GM18861 (cell line): Measurements from ENCODE around the gene C10orf62.
"Not testable (repeated sequence)": the region's sequence is repeated elsewhere in the genome, so short reads cannot be mapped to it uniquely, and the experiment has no call there.

Experiments used
- ATAC-seq: cut with Tn5 transposase; IDR thresholded peaks from one replicate; pipeline ENCODE4 v1.9.1; 2021; ENCODE audit not compliant: unreplicated experiment

Gene C10orf62, protein sequence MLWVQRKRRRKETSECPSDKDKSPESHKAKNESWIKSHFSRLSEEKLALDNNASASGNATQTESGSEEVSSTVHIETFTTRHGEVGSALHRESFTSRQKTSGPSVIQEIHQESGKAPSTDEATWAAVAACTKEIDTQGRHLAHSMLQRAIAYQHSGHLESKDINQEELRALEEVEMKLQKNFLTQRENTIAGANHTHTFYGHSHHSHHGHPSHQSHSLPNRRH

DNA sequence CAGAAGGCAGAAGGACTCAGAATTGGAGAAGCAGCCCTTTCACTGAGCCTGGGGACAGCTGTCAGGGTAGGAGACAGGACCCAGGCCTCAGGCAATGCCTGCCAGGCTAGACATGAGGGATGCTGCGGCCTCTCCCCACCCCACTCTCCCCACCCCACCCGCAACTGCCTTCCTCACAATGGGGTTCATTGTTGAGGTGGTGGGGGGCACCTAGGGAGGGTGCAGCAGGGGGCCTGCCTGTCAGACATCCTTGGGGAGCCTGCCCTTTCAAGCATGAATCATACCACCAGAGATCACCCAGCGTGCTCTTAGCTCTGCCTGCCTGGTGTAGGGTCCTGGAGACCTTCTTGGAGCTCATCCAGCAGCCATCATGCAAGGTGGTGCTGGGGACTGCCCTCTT, at the start of gene C10orf62:
Gene C10orf62, plus strand, starts transcription at position 243 of the 400 bp plus-strand sequence. CDS start 177 bp downstream, outside the sequence.
- no peak for ATAC-seq

DNA sequence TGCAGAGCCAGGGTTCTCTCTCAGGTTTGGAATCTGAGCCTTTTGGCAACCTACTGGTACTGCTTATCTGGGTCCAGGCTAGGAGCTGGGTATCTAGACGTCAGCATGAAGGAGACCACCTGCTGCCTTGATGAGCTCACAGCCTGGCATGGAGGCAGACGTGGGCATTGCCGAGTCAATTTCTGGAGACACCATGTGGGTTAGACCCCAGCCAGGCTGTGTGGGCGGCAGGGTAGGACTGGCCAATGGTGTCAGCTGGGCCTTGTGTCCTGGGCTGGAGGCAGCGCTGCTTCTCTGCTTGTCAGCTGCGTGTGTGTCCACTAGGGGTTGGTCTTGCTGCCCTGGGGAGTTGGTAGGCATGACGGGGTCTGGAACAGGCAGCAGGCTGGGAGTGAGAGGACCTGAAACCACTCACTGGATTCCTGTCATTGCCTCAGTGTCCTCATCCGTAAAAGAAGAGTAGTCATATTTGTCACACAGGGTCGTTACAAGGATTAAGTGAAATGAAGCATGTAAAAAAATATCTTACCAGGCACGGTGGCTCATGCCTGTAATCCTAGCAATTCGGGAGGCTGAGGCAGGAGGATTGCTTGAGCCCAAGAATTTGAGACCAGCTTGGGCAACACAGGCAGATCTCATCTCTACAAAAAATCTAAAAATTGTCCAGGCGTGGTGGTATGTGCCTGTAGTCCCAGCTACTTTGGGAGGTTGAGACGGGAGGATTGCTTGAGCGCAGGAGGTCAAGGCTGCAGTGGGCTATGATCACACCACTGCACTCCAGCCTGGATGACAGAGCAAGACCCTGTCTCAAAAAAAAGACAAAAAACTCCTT, 48.6 kb upstream of the C10orf62 start:
- no peak for ATAC-seq

DNA sequence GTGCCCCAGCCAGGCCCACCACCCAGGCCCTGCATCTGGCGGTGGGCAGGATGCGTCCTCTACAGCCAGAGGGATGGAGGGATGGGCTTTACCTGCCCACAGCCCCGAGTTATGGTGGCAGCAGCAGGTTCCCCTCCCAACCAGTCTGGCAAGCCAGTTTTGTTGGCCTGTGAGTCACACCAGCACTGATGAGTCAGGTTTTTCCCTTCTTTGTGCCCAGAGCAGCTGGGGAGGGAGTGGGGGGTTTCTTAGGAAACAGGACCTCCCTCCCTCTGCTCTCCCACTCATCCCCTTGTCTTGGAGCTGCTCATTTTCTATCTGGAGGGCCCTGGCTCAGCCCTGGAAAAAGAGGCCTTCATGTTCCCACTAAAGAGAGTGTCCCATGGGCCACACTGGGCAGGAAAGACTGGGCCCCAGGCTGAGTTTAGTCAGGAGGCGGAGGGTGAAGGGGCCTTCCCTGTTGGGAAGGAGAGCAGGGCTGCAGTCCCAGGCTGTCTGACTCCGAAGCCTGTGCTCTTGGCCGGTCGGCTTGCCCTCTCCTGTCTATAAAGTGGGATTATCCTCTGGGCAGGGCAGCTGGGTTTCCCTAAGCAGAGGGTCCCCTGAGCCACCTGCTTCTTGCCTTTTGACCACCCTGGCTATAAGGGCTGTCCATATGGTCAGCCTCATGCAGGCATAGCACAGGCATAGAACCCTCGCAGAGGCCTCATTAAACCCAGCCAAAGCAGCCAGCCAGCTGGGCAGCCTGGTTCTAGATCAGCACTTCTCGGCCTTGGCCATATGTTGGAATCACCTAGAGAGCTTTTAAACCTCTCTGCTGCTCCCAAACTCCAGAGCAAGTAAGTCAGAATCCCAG, 47.1 kb upstream of the C10orf62 start:
- no peak for ATAC-seq

DNA sequence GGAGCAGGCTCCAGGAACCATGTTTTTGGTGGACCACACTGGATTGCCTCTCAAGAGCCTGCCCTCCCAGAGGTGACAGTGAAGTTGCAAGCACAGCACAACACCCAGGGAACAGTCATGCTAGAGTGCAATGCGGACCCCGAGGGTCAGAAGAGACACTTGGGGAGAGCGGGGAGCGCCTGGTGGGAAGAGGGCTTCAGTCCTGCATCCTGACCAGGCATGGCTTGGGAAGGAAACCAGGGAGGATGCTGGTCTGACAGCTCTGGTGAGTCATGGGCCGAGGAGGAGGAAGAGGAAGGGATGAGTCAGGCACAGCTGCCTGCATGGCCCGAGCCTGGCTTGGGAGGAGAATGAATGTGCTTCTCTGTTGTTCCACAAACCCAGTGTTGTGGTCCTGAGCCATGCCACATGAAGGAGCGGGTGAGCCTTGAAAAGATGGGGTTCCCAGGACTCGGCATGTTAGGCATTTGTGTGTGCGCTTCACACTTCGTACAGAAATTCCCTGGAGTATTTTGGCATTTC, 46.4 kb upstream of the C10orf62 start:
- ATAC-seq, result no peak

DNA sequence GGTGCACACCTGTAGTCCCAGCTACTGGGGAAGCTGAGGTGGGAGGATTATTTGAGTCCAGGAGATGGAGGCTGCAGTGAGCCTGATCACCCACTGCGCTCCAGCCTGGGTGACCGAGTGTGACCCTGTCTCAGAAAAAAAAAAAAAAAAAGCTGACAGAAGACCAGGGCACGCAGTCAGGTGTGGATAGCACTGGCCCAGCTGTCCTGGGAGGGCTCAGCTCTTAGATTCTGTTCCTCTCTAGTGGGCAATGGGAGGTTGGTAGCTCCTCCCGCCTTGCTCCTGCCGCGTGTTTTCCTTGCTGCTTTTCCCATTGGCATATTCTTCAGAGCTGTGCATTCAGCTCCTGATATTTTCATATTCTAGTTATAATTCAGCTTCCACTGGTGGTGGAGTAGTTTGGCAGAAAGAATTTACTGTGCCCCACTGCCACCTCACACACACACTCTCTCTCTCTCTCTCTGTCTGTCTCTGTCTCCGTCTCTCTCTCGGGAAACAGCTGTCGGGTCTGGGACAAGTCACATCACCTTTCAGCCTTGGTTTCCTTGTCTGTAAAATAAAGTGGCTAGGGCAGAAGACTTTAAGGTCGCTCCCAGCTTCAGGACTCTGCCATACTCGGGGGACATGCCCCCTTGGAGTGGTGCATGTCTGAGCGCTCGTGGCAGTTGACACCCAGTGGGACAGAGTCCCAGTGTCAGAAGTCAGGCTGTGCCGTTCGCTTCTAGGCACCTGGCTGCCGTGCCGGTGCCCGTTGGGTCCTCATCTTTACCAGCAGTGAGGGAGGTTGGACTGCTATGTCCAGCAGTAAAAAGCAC, 42.9 kb upstream of the C10orf62 start:
- ATAC-seq, result no peak

DNA sequence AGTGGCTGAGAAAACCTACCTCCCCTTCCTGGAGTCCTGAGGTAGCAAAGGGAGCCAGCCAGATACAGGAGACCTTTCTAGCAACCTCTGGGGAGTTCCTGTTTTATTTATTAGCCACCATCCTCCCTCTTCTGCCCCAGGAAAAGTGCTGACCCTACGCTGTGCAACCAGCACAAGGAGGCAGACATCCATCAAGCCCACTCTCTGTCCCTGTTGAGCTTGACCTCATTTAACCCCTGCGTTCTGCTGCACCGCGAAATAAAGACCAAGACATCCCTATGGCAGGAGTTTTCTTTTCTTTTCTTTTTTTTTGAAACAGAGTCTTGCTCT, 42.3 kb upstream of the C10orf62 start:
- ATAC-seq, result no peak

DNA sequence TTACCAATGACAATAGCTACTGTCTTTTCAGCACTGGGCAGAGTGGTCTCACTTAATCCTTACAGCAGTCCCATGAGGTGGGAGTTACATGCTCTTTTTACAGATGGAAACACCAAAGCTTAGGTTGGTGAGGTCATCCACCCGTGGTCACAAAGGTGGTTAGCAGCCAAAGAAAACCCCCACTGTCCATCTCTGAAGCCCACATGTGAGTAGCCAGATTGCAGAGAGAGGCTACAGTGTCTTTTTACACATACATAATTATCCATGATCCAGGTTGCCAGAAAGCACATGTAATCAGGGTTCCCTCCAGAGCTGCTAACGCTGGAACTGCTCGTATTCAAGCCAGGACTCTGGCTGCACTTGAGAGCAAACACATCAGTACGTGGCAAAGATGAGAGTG, 41.6 kb upstream of the C10orf62 start:
- no peak for ATAC-seq

DNA sequence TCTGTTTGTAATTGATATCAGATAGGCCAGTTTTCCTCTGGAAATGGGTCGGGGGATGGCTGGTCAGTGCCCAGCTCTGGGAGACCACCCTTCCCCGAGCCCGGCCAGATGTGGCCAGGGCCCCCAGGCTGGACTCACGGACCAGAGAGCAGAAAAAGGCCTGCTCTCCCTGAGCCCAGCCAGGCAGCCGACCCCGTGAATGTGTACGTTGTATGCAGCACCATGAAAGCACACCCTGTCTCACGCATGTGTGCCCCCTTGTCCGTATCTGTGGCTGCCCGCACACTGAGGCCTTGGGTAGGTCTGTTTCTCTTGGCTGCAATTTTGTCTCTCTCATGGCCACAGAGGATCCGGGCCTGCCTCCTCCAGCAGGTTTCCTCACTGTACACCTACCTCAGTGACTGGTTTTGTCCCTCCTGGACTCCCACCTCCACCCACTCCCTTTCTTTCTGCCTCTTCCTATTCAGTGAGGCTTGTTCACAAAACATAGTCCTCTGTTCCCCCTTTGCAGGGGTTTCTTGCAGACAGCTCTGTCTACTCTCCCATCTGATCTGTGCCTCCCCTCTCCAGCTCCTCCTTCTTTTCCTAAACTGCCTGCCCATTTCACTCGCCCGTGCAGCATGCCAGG, 40.6 kb upstream of the C10orf62 start:
- ATAC-seq, result no peak

DNA sequence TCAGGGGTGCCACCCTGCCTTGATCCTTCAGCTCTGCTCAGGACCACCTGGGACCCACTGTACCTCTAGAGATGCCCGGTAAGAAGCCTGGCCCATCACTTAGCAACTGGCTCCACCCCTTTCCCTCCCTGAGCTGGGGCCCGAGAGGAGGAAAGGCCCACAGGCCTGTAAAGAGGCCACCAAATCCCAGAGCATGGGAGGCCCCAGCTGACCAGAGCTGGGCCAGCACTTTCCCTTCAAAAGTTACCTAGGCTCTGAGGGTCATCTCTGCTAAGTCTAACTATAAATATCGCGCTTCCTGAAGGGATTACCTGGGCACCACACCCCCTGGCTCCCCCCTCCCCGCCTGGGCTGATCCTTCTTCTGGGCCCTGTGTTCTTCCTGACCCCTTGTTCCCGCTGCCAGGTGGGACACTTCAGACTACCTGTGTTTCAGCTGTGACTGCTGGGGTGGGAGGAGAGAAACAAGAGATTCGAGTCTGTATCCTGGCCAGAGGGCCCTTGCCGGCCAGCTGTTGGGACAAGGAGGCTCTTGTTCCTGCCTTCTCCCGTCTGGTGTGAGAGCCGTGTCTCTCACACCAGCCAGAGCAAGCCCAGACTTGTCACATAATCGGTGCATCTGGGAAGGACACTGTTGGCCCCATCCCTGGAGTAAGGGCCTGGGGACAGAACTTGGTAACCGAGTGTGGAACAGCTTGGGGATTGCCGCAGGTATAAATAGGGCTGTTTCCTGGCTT, 39.8 kb upstream of the C10orf62 start:
- ATAC-seq, result no peak

DNA sequence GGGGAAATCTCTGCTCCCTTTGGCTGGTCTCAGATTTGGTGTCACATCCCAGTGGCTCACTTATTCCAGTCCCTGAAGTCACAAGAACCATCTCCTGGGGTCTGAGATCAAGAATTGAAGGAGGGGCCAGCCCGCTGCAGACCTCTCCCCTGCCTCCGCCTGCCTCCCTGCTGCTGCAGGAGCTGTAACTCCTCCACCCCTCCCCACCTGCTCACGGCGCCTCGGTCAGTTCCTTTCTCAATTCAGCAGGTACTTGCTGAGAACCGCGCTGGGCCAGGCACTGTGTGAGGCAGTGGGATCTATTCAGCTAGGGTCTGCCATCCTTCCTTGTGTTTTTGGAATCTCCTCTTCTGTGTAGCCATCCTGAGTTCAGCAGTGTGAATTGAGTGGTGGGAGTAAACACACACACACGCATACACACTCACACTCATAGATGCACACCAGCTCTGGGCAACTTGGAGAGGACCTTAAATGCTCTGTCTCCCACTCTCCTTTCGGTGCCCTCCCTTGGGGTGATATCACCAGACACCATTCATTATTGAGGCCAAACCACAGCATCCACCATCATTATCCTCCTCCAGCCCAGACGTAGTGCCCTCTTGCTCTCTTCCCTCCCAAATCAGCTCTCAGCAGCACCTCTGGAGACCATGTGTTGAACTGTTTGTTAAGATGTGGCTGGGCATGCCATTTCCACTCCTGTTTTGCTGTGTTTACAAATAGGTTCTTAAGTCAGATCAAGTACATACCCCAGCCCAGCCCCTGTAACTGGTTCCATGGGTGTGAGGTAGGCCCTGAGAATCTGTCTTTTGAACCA, 39.0 kb upstream of the C10orf62 start:
- no peak for ATAC-seq

DNA sequence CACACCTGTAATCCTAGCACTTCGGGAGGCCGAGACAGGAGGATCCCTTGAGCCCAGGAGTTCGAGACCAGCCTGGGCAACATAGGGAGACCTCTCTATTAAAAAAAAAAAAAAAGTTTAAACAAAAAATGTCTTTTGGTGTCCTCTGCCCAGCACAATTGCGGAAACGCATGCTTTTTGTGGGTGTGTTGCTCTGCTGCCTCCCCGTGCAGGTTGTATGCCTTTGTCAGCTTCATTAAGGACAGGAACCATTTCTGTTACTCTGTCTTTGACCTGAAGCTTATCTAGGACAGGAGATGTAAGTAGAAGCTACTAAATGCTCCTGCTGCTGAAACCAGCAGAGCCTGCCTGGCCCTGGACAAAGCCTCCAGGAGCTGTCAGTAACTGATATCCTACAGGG, 38.2 kb upstream of the C10orf62 start:
- ATAC-seq, result no peak

DNA sequence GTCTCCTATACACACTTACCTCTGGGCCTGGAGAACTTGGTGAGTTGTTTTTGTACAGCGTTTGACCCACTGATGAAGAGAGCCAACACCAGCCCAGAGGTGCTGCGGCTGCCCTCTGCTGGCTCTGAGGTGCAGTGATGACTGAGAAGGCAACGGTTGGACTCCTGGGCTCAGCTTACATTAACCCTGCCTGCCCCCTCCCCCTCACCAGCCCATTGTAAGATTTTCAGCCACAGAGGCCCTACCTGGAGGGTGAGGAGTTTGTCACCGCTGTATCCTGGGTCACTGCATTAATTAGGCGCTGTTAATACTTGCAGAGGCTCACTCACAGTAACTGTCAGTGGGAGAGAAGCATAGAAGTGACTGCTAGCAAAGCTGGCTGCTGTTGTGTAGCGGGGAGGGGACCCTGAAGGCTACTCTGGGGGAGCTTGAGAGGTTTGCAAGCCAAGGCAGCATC, 35.9 kb upstream of the C10orf62 start:
- peak; percentile 74 for ATAC-seq

DNA sequence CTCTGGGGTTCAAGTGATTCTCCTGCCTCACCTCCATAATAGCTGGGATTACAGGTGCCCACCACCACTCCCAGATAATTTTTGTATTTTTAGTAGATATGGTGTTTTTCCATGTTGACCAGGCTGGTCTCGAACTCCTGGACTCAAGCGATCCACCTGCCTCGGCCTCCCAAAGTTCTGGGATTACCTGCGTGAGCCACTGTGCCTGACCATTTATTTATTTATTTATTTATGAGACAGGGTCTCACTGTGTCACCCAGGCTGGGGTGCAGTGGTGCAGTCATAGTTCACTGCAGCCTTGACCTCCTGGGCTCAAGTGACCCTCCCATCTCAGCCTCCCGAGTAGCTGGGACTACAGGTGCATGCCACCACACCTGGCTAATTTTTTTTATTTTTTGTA, 35.2 kb upstream of the C10orf62 start:
- not testable (repeated sequence) for ATAC-seq

DNA sequence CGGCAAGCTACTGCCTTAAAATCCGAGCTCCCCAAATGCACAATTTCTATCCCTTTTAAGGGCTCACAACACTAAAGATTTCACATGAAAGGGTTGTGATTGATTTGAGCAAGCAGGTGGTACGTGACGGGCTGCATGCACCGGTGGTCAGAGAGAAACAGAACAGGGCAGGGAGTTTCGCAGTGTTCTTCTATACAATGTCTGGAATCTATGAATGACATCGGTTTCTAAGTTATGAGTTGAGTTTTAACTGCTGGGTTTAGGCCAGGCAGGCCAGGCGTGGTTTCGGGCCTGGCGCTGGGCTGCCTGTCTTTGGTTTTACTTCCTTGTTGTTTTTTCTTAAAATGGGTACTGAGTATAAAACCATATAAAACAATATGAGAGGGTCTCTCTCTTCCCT, 34.0 kb upstream of the C10orf62 start:
- not testable (repeated sequence) for ATAC-seq

DNA sequence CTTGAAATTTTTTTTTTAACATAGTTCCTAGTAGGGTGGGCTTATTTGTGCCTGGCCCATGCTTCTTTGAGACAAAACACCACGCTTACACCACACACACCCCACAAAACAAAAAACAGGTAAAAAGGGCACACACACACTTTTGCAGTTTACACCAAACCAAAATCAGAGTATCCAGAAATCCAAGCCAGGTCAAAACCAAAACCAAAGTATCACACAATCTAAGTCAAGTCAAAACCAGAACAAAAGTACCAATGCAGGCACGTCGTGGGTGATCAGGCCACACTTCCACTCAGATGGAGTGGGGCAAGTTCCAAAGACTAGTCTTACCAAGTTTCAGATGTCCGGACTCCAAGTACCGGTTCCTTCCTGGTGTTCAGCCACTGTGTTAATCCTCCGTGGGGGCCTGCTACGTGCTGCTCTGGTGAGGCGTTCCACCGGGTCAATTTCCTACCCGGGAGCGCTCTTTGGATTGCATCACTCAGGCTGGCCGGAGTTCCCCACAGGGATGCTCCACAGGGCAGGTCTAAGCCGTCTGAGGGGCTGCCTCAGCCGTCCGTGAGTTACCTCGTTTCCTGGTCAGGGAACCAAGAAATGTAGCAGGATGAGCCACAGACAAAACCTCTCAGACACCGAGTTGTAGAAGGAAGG, 28.7 kb upstream of the C10orf62 start:
- not testable (repeated sequence) for ATAC-seq

DNA sequence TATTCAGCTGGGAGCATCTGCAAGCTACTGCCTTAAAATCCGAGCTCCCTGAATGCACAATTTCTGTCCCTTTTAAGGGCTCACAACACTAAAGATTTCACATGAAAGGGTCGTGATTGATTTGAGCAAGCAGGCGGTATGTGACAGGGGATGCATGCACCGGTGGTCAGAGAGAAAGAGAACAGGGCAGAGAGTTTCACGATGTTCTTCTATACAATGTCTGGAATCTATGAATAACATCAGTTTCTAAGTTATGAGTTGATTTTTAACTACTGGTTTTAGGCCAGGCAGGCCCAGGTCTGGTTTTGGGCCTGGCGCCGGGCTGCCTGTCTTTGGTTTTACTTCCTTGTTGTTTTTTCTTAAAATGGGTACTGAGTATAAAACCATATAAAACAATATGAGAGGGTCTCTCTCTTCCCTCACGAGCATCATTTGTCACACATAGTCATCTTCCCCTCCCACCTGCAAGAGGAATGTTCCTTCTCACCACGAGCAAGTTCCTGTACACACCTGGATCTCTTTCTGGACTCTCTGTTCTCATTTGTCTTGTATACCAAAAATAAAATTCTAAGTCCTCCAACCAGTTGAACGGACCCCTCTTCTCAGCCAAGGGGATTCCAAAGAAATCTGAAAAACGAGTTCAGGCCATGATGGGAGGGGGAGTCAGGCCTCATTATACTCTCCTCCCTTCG, 28.0 kb upstream of the C10orf62 start:
- ATAC-seq, result not testable (repeated sequence)

DNA sequence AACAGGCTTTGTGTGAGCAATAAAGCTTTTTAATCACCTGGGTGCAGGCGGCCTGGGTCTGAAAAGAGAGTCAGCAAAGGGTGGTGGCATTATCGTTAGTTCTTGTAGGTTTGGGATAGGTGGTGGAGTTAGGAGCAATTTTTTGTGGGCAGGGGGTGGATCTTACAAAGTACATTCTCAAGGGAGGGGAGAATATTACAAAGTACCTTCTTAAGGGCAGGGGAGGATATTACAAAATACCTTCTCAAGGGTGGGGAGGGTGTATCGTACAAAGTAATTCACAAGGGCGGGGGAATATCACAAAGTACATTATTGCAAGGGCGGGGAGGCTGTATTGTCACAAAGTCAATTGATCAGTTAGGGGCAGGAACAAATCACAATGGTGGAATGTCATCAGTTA, 27.2 kb upstream of the C10orf62 start:
- not testable (repeated sequence) for ATAC-seq
